H1 (cell line): ENCODE results near the gene AFG1L. TPM values are rescaled to one million over a fixed set of nuclear protein-coding genes. Genes with fewer than 3 reads are reported as not detected.

Experiments used
- CTCF ChIA-PET: fragments of 300-600 bp; sonication (Branson Sonifier 250); formaldehyde crosslinking; loops from one replicate; lab custom pipeline; 2021; ENCODE audit not compliant: partially characterized antibody; lab: Charles Lee
- POLR2A ChIA-PET: fragments of 300-600 bp; sonication (Branson Sonifier 250); formaldehyde crosslinking; loops from one replicate; lab custom pipeline; 2021; ENCODE audit warnings: inconsistent platforms; ENCODE audit not compliant: partially characterized antibody; lab: Charles Lee
- DNase-seq, 2 experiments: peaks; one replicate each; pipeline versions ENCODE4 v3.0.0 to v3.0.0-alpha.2; 2010 to 2022; ENCODE audit warnings: low spot score in 2 of 2, low read depth in 1 of 2, mixed read lengths in 1 of 2
- FAIRE-seq: peaks from 2 replicates; lab custom pipeline; 2011; peaks lifted over from hg19 to GRCh38; lab: Jason Lieb, UNC
- H2AFZ ChIP-seq: 2 replicates; pipeline ENCODE4 v1.8.1; 2012; ENCODE audit warnings: low read length, inconsistent platforms
- H2AK5ac ChIP-seq: 2 replicates; pipeline ENCODE4 v1.6.1; 2013; ENCODE audit warnings: low read depth, low read length
- H2BK120ac ChIP-seq: replicated peaks from 2 replicates; pipeline ENCODE3; 2013; ENCODE audit warnings: low read depth, low read length, inconsistent platforms
- H2BK12ac ChIP-seq: 2 replicates; pipeline ENCODE4 v1.6.1; 2013; ENCODE audit warnings: low read depth, low read length
- H2BK15ac ChIP-seq: 2 replicates; pipeline ENCODE4 v1.6.1; 2013; ENCODE audit warnings: low read length
- H2BK20ac ChIP-seq: 2 replicates; pipeline ENCODE4 v1.6.1; 2013; ENCODE audit warnings: low read length
- H2BK5ac ChIP-seq: 2 replicates; pipeline ENCODE4 v1.6.1; 2013; ENCODE audit warnings: low read depth, low read length
- H3K14ac ChIP-seq: 2 replicates; pipeline ENCODE4 v1.6.1; 2013; ENCODE audit warnings: inconsistent platforms; ENCODE audit not compliant: insufficient read length
- H3K18ac ChIP-seq: 2 replicates; pipeline ENCODE4 v1.6.1; 2013; ENCODE audit warnings: low read length; ENCODE audit errors: extremely low read depth
- H3K23ac ChIP-seq: 2 replicates; pipeline ENCODE4 v1.6.1; 2013; ENCODE audit warnings: inconsistent platforms; ENCODE audit not compliant: insufficient read length
- H3K23me2 ChIP-seq: 2 replicates; pipeline ENCODE4 v1.6.1; 2013; ENCODE audit warnings: low read depth, low read length
- H3K27ac ChIP-seq: 2 replicates; pipeline ENCODE4 v1.6.1; 2011; ENCODE audit warnings: low read depth, low read length, inconsistent platforms
- H3K27me3 ChIP-seq, 4 experiments: replicated peaks in 1 of 4; 1 replicate in 1 of 4; 2 replicates in 3 of 4; pipeline versions ENCODE4 v1.6.1 to v1.8.1; 2011 to 2013; ENCODE audit warnings: low read length in 3 of 4, mild to moderate bottlenecking in 3 of 4, inconsistent platforms in 2 of 4, mixed read lengths in 2 of 4, moderate library complexity in 1 of 4; ENCODE audit not compliant: control insufficient read depth in 3 of 4, insufficient read depth in 3 of 4; ENCODE audit errors: extremely low read depth in 1 of 4
- H3K36me3 ChIP-seq, 4 experiments: 2 replicates each; pipeline versions ENCODE4 v1.6.1 to v1.8.1; 2011 to 2013; ENCODE audit warnings: mild to moderate bottlenecking in 4 of 4, low read length in 3 of 4, moderate library complexity in 2 of 4, control low read depth in 1 of 4, inconsistent platforms in 1 of 4; ENCODE audit not compliant: insufficient read depth in 4 of 4, control insufficient read depth in 2 of 4
- H3K4ac ChIP-seq: replicated peaks from 2 replicates; pipeline ENCODE3; 2013; ENCODE audit warnings: low read length, low read depth, mixed read lengths, inconsistent platforms; ENCODE audit not compliant: insufficient read length
- H3K4me1 ChIP-seq, 4 experiments: replicated peaks in 1 of 4; 1 replicate in 1 of 4; 2 replicates in 3 of 4; pipeline versions ENCODE4 v1.6.1 to v1.8.1; 2011 to 2013; ENCODE audit warnings: low read length in 3 of 4, inconsistent platforms in 2 of 4, mixed read lengths in 1 of 4; ENCODE audit not compliant: insufficient read depth in 4 of 4, control insufficient read depth in 3 of 4
- H3K4me2 ChIP-seq, 2 experiments: 2 replicates each; pipeline versions ENCODE4 v1.6.1 to v1.8.1; 2011 to 2013; ENCODE audit warnings: low read depth in 2 of 2, low read length in 2 of 2, control low read depth in 1 of 2, inconsistent platforms in 1 of 2, mild to moderate bottlenecking in 1 of 2; ENCODE audit not compliant: insufficient read depth in 1 of 2
- H3K4me3 ChIP-seq, 4 experiments: fragments of 200-600, 300-600 bp in 1 of 4; sonication (generic), shearing (Covaris generic), sonication (Bioruptor Twin) in 1 of 4; 2 replicates each; pipeline versions ENCODE4 v1.5.1 to v1.8.1; 2011 to 2016; ENCODE audit warnings: low read length in 4 of 4, low read depth in 3 of 4, control low read depth in 2 of 4, inconsistent platforms in 2 of 4, mild to moderate bottlenecking in 2 of 4, mixed read lengths in 1 of 4, moderate library complexity in 1 of 4; ENCODE audit not compliant: insufficient read depth in 2 of 4; ENCODE audit errors: extremely low read depth in 1 of 4
- H3K56ac ChIP-seq: replicated peaks from 2 replicates; pipeline ENCODE3; 2013; ENCODE audit warnings: low read depth, mild to moderate bottlenecking, mixed read lengths, low read length, inconsistent platforms; ENCODE audit not compliant: insufficient read length
- H3K79me1 ChIP-seq: 2 replicates; pipeline ENCODE4 v1.6.1; 2013; ENCODE audit warnings: low read depth, low read length, control low read depth
- H3K79me2 ChIP-seq, 2 experiments: 2 replicates each; pipeline versions ENCODE4 v1.6.1 to v1.8.1; 2012 to 2013; ENCODE audit warnings: low read length in 2 of 2, mild to moderate bottlenecking in 2 of 2, inconsistent platforms in 1 of 2; ENCODE audit not compliant: insufficient read depth in 2 of 2, control insufficient read depth in 1 of 2
- H3K9ac ChIP-seq, 4 experiments: replicated peaks in 1 of 4; 1 replicate in 1 of 4; 2 replicates in 3 of 4; pipeline versions ENCODE4 v1.6.1 to v1.8.1; 2011 to 2013; ENCODE audit warnings: low read depth in 3 of 4, low read length in 3 of 4, control low read depth in 2 of 4, mild to moderate bottlenecking in 2 of 4, moderate library complexity in 2 of 4, inconsistent platforms in 1 of 4; ENCODE audit errors: extremely low read depth in 1 of 4
- H3K9me3 ChIP-seq, 2 experiments: 2 replicates each; pipeline versions ENCODE4 v1.6.1 to v1.8.1; 2012 to 2013; ENCODE audit warnings: mild to moderate bottlenecking in 2 of 2, moderate library complexity in 2 of 2, control low read depth in 1 of 2, inconsistent platforms in 1 of 2, low read depth in 1 of 2, low read length in 1 of 2, mixed read lengths in 1 of 2; ENCODE audit not compliant: insufficient read depth in 2 of 2
- H4K20me1 ChIP-seq, 2 experiments: replicated peaks in 1 of 2; 2 replicates each; pipeline versions ENCODE3 to v1.8.1; 2011 to 2013; ENCODE audit warnings: inconsistent platforms in 2 of 2, low read length in 2 of 2, mild to moderate bottlenecking in 1 of 2; ENCODE audit not compliant: insufficient read depth in 2 of 2, control insufficient read depth in 1 of 2
- H4K5ac ChIP-seq: 2 replicates; pipeline ENCODE4 v1.6.1; 2013; ENCODE audit warnings: low read length, low read depth, mixed read lengths, inconsistent platforms; ENCODE audit not compliant: insufficient read length
- H4K8ac ChIP-seq: 2 replicates; pipeline ENCODE4 v1.8.0; 2013; ENCODE audit warnings: mild to moderate bottlenecking, moderate library complexity, low read length, inconsistent platforms; ENCODE audit not compliant: insufficient read depth; ENCODE audit errors: extremely low read depth
- H4K91ac ChIP-seq: replicated peaks from 2 replicates; pipeline ENCODE3; 2013; ENCODE audit warnings: low read length, mixed read lengths, inconsistent platforms; ENCODE audit not compliant: insufficient read length
- BRCA1 ChIP-seq: IDR thresholded peaks from 2 replicates; pipeline ENCODE4 v1.6.1; 2012; ENCODE audit warnings: low read depth, low read length, improper control_type of control experiment
- CBX8 ChIP-seq: fragments of 300-800, 300-1000 bp; sonication (generic); IDR thresholded peaks from 2 replicates; pipeline ENCODE4 v1.7.1; 2016; ENCODE audit warnings: low read depth, low read length, borderline replicate concordance
- CEBPB ChIP-seq: IDR thresholded peaks from 2 replicates; pipeline ENCODE4 v1.6.1; 2012; ENCODE audit warnings: low read depth, low read length
- EGR1 ChIP-seq: IDR thresholded peaks from 2 replicates; pipeline ENCODE4 v1.6.1; 2011; ENCODE audit warnings: low read depth, low read length, borderline replicate concordance
- FOSL1 ChIP-seq: IDR thresholded peaks from 2 replicates; pipeline ENCODE4 v1.6.1; 2011; ENCODE audit warnings: mild to moderate bottlenecking, low read depth, low read length, moderate library complexity; ENCODE audit not compliant: insufficient read depth
- GTF2F1 ChIP-seq: IDR thresholded peaks from 2 replicates; pipeline ENCODE4 v1.6.1; 2012; ENCODE audit warnings: low read depth, low read length, improper control_type of control experiment, borderline replicate concordance
- HDAC2 ChIP-seq, 2 experiments: fragments of 300-600 bp in 1 of 2; sonication (generic) in 1 of 2; IDR thresholded peaks; 2 replicates each; pipeline ENCODE4 v1.6.1; 2011 to 2012; ENCODE audit warnings: low read depth in 2 of 2, low read length in 2 of 2, mild to moderate bottlenecking in 2 of 2, moderate library complexity in 2 of 2, borderline replicate concordance in 1 of 2, inconsistent platforms in 1 of 2
- KDM4A ChIP-seq: IDR thresholded peaks from one replicate; pipeline ENCODE4 v1.7.1; 2012; ENCODE audit warnings: low read depth, mild to moderate bottlenecking, moderate library complexity, low read length, inconsistent platforms; ENCODE audit not compliant: severe bottlenecking
- MAFK ChIP-seq: IDR thresholded peaks from 2 replicates; pipeline ENCODE4 v1.6.1; 2012; ENCODE audit warnings: low read depth, mild to moderate bottlenecking, improper control_type of control experiment, low read length
- NRF1 ChIP-seq: IDR thresholded peaks from 2 replicates; pipeline ENCODE4 v1.6.1; 2011; ENCODE audit warnings: mild to moderate bottlenecking, low read depth, low read length, improper control_type of control experiment
- RBBP5 ChIP-seq: IDR thresholded peaks from 2 replicates; pipeline ENCODE4 v1.7.1; 2012; ENCODE audit warnings: low read depth, mild to moderate bottlenecking, inconsistent platforms, low read length, moderate library complexity, borderline replicate concordance
- SP1 ChIP-seq: IDR thresholded peaks from 2 replicates; pipeline ENCODE4 v1.6.1; 2011; ENCODE audit warnings: low read depth, low read length
- SRF ChIP-seq: IDR thresholded peaks from 2 replicates; pipeline ENCODE4 v1.6.1; 2011; ENCODE audit warnings: mild to moderate bottlenecking, low read depth, low read length, moderate library complexity
- TAF1 ChIP-seq: IDR thresholded peaks from 2 replicates; pipeline ENCODE4 v1.6.1; 2011; ENCODE audit warnings: mild to moderate bottlenecking, low read depth, low read length
- YY1 ChIP-seq: IDR thresholded peaks from 2 replicates; pipeline ENCODE4 v1.6.1; 2011; ENCODE audit warnings: low read depth, mild to moderate bottlenecking, low read length
- ZNF274 ChIP-seq: IDR thresholded peaks from 2 replicates; pipeline ENCODE4 v1.7.0; 2012; ENCODE audit warnings: low read length, borderline replicate concordance; ENCODE audit errors: extremely low read depth
- polyA plus RNA-seq, 7 experiments: library from polyadenylated mRNA; depleted of rRNA in 3 of 7; stranded (reverse) in 5 of 7; unstranded in 2 of 7; fragments of >200 nt in 5 of 7; fragments of 200-250 nt in 2 of 7; gene quantifications; 1 replicate in 5 of 7; 2 replicates in 1 of 7; 4 replicates in 1 of 7; pipeline versions ENCODE4 v1.2.1 to v1.2.3, GENCODE V29; 2011 to 2013; ENCODE audit warnings: missing spikeins in 2 of 7, mixed read lengths in 2 of 7
- total RNA-seq: library from RNA; stranded (reverse); fragmentation: NEBNext Ultra II Directional; extraction: Animal tissue kit (Norgen Biotek cat#: 25700); gene quantifications from 2 replicates; pipeline ENCODE4 v1.2.1, GENCODE V29; 2021
- TF ChIP-seq, protein P1 (sequence below): IDR thresholded peaks from 2 replicates; pipeline ENCODE4 v1.6.1; 2012; ENCODE audit warnings: inconsistent platforms

Gene AFG1L
- total and polyA plus RNA-seq, 2 of the 8 experiments (the other 6 are each of a cell fraction or from before 2014, with no cell fraction given) = 0.98 to 5.7 TPM

DNA sequence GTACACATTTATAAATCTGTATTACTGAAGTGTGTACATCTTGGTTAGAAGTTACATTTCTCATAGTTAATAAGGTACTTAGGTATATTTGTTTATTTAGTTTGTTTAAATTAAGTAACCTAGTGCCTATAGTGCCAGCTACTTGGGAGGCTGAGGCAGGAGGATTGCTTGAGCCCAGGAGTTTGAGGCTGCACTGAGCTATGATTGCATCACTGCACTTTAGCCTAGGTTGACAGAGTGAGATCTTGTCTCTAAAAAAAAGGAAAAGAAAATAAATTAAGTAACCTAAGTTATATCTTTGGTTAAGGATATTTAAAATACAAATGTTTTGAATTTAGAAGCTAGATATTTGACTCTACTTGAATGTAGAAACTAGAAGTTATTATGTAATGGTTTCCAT, 9.5 kb upstream of the AFG1L start:
- Histone ChIP-seq H4K20me1 (no peaks in the 10 kb centered on the region), H2BK12ac (no peak overlapping the region), H3K4ac (no peak overlapping the region), H2BK120ac (no peak overlapping the region), H4K5ac (no peak overlapping the region), H3K23ac (no peak overlapping the region), H3K9ac (no peak overlapping the region), H3K4me3 (no peak overlapping the region), H2AFZ (no peak overlapping the region), H3K23me2 (no peaks in the 10 kb centered on the region; the same call in 1 of the 2 replicates), H3K27ac (no peak overlapping the region), H3K79me2 (no peaks in the 10 kb centered on the region), H3K9me3 (no peaks in the 10 kb centered on the region), H2BK15ac (no peak overlapping the region), H3K36me3 (no peaks in the 10 kb centered on the region), H3K4me2 (no peak overlapping the region), H3K27me3 (no peaks in the 10 kb centered on the region), H3K14ac (no peak overlapping the region), H2BK5ac (no peak overlapping the region), H3K18ac (no peak overlapping the region), H2BK20ac (no peak overlapping the region), H3K56ac (no peak overlapping the region), H3K4me1 (no peaks in the 10 kb centered on the region; a peak in 1 of 7 replicates), H3K79me1 (no peaks in the 10 kb centered on the region), H4K8ac (no peak overlapping the region), H2AK5ac (no peak overlapping the region), H4K91ac (no peak overlapping the region)
- FAIRE-seq = no peak
- no peak for DNase-seq
- POLR2A ChIA-PET = no interaction called here
- CTCF ChIA-PET = no interaction called here
- TF ChIP-seq TAF1 (no peak), KDM4A (no peak), FOSL1 (no peak), NRF1 (no peak), BRCA1 (no peak), YY1 (no peak), GTF2F1 (no peak), SP1 (no peak), CEBPB (no peak), HDAC2 (IDR thresholded peaks at IDR 0.05; ENCODE audit: borderline replicate concordance in 1 of 2, low read depth in 2 of 2, low read length in 2 of 2) (no peak), MAFK (no peak), RBBP5 (no peak), ZNF274 (no peak), EGR1 (no peak), CBX8 (no peak), SRF (no peak)
- TF ChIP-seq, protein P1, sequence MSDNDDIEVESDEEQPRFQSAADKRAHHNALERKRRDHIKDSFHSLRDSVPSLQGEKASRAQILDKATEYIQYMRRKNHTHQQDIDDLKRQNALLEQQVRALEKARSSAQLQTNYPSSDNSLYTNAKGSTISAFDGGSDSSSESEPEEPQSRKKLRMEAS = no peak
